Activated naive CD8-positive, alpha-beta T cell (primary cell): ENCODE results near the gene EFNA2.

Source experiments
- H3K27ac Mint-ChIP-seq: one replicate; pipeline ENCODE4 v1.8.0; 2021; ENCODE audit warnings: mixed read lengths
- H3K27me3 Mint-ChIP-seq: one replicate; pipeline ENCODE4 v1.8.0; 2021; ENCODE audit warnings: mixed read lengths
- H3K36me3 Mint-ChIP-seq: one replicate; pipeline ENCODE4 v1.8.0; 2021; ENCODE audit warnings: mixed read lengths
- H3K4me1 Mint-ChIP-seq: one replicate; pipeline ENCODE4 v1.8.0; 2021; ENCODE audit warnings: low read depth, mixed read lengths
- H3K4me3 Mint-ChIP-seq: one replicate; pipeline ENCODE4 v1.8.0; 2021; ENCODE audit warnings: mild to moderate bottlenecking, mixed read lengths
- H3K9me3 Mint-ChIP-seq: one replicate; pipeline ENCODE4 v1.8.0; 2021; ENCODE audit warnings: low read depth, mixed read lengths

EFNA2 gene

DNA sequence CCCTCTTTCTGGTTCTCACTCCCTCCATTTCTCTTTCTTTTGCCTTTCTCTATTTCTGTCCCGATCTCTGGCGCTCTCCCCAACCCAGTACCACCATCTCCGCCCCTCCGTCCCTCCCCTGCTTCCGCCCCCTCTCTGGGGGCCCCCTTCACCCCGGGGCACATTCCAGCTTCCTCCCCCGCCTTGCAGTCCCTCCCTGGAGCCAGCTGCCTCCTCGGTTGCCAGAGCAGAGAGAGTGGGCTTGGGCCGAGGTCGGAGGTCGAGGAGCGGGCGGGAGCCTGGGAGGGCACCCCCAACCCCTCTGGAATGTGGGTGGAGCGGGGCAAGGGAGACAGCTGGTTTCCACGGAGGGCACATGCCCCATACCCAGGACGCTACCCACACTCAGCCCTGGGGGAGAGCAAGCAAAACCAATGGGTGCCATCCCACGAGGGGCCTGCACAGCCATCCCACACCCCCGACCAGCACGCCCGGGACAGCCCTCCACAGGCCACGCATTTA lies 23.0 kb upstream of the EFNA2 start:
- Mint-ChIP-seq H3K27me3 (no peaks in the 10 kb centered on the region), H3K27ac (no peak overlapping the region), H3K4me1 (peaks cover 50% of the 10 kb centered on the region), H3K9me3 (no peaks in the 10 kb centered on the region), H3K36me3 (no peaks in the 10 kb centered on the region), H3K4me3 (peak overlapping the region; percentile 73)

GRCh38 chr19:1263188-1263587 lies 22.5 kb upstream of the EFNA2 start:
- H3K9me3 Mint-ChIP-seq: no peaks in the 10 kb centered on the region
- H3K36me3 Mint-ChIP-seq: no peaks in the 10 kb centered on the region
- H3K4me3 Mint-ChIP-seq: peak overlapping the region; percentile 73
- H3K4me1 Mint-ChIP-seq: peaks cover 47% of the 10 kb centered on the region
- no peaks in the 10 kb centered on the region for H3K27me3 Mint-ChIP-seq
- peak overlapping the region; percentile 22 for H3K27ac Mint-ChIP-seq

- peak overlapping the region; percentile 41 for H3K27ac Mint-ChIP-seq
- H3K27me3 Mint-ChIP-seq: no peaks in the 10 kb centered on the region
- H3K4me3 Mint-ChIP-seq: peak overlapping the region; percentile 66
- peaks cover 41% of the 10 kb centered on the region for H3K4me1 Mint-ChIP-seq
- H3K9me3 Mint-ChIP-seq: no peaks in the 10 kb centered on the region
- no peaks in the 10 kb centered on the region for H3K36me3 Mint-ChIP-seq
Observed at GRCh38 chr19:1264801-1265614, 20.7 kb upstream of the EFNA2 start.

DNA sequence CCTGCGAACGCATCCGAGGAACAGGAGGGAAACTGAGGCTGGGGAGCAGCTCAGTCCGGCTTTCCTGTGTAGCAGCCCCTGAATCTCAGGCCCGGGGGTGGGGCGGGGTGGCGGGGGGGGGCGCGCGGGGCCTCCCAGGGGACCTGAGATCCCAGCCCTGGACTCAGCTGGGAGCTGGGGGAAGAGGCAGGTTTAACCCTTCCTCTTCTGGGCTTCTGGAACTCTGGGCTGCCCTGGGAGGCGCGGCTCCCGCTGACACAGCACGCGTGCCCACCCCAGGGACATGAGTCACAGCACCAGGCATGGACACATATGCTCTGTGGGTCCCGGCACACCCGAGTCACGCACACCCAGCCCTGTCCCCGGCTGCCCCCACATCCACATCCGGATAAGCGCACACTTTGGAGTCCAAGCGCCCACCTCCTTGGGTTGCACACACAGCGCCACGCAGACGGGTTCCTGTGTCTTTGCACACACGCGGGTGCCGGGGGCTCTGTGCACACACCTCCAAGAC lies 20.0 kb upstream of the EFNA2 start:
- Mint-ChIP-seq H3K4me1 (peaks cover 47% of the 10 kb centered on the region), H3K4me3 (peak overlapping the region; percentile 63), H3K9me3 (no peaks in the 10 kb centered on the region), H3K27me3 (no peaks in the 10 kb centered on the region), H3K27ac (peak overlapping the region; percentile 76), H3K36me3 (peaks cover 2% of the 10 kb centered on the region)

DNA sequence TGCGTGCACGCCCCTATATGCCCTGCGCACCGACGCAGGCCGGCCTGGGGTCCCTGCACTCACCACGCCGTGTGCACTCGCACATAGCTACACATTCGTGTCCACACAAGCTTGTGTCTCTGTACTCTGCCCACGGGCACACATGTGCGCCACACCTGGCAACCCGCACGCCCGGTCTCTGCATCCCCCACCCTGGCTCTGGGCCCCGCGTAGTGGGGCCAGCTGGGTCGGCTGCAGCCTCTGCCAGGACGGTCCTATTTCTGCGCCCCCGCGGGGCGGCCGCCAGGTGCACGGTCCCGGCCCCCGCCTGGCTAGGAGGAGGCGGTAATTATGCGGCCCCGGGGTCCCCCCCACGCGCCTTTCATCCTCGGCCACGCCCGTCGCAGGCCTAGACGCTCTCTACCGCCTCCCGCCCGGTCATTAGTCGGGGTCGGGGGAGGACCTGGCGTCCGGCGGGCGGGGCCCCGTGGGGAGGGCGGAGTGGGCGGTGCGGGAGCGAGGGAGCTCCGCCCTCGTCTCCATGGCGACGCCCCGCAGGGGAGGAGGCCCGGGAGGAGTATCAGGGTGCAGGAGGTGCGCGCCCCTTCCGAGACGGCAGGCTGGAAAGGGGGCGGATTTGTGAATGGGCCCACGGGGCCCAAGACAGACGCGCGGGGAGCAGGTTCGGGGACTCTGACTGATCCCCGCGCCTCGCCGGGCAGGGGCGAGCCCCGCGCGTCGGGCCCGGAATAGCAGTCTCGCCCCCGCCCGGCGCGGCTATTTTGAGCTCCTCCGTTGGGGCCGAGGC lies 19.4 kb upstream of the EFNA2 start:
- Mint-ChIP-seq H3K9me3 (no peaks in the 10 kb centered on the region), H3K4me1 (peaks cover 53% of the 10 kb centered on the region), H3K27ac (peak overlapping the region; percentile 76), H3K27me3 (no peaks in the 10 kb centered on the region), H3K4me3 (peak overlapping the region; percentile 63), H3K36me3 (peaks cover 2% of the 10 kb centered on the region)

- Mint-ChIP-seq H3K4me3 (peak overlapping the region; percentile 67), H3K4me1 (peaks cover 52% of the 10 kb centered on the region), H3K36me3 (peaks cover 2% of the 10 kb centered on the region), H3K9me3 (no peaks in the 10 kb centered on the region), H3K27me3 (no peaks in the 10 kb centered on the region), H3K27ac (peak overlapping the region; percentile 3)
Observed at GRCh38 chr19:1266916-1267476, 18.7 kb upstream of the EFNA2 start.

GRCh38 chr19:1267477-1268225 lies 18.0 kb upstream of the EFNA2 start:
- Mint-ChIP-seq H3K4me1 (peaks cover 54% of the 10 kb centered on the region), H3K4me3 (peak overlapping the region; percentile 67), H3K27me3 (no peaks in the 10 kb centered on the region), H3K36me3 (peaks cover 2% of the 10 kb centered on the region), H3K27ac (peak overlapping the region; percentile 3), H3K9me3 (no peaks in the 10 kb centered on the region)

DNA sequence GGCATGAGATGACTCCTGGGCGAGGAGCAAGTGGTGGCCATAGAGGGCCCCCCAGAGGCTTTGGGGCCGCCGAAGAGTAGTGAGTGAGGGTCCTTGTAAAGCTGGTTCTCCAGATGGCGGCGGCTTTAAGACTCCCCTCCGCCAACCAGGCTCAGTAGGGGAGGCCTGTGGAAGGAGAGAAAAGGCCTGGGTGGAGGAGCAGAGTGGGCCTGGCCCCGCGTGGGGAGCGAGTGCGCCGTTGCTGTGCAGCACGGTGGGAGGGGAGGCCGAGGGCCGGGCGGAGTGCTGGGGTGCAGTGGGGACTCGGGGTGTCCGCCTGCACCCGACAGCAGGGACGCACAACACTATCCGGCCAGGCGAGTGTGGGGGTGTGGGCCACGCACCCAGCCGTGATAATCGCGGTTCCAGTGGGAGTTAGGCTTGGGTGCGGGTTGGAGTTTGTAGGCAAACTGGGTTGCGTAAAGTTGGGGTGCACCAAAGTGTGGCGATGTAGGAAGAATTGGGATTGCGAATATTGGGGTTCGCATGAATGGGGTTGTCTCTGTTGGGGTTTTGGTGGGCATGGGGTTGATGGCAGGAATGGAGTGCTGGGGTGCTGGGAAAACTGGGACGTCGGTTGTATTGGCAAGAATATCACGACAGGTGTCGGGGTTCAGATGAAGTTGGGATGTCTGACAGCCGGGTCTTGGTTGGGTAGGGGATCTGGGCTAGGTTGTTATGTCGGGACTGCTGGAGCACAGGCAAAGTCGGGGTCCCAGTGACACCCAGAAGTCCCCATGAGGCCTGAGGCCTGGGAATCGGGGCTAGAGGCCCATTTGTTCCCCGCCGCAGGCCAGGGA lies 17.2 kb upstream of the EFNA2 start:
- Mint-ChIP-seq H3K27me3 (no peaks in the 10 kb centered on the region), H3K27ac (peak overlapping the region; percentile 87), H3K4me1 (peaks cover 55% of the 10 kb centered on the region), H3K36me3 (peaks cover 2% of the 10 kb centered on the region), H3K4me3 (peak overlapping the region; percentile 67), H3K9me3 (no peaks in the 10 kb centered on the region)

- Mint-ChIP-seq H3K27me3 (no peaks in the 10 kb centered on the region), H3K27ac (peak within 1 kb of the TSS; percentile 96), H3K4me3 (peak within 1 kb of the TSS; percentile 95), H3K9me3 (no peaks in the 10 kb centered on the region), H3K4me1 (peaks cover 61% of the 10 kb centered on the region), H3K36me3 (peaks cover 6% of the 10 kb centered on the region)
Observed at GRCh38 chr19:1269065-1269477, 16.6 kb upstream of the EFNA2 start, which contains the start of gene CIRBP. TSS of gene CIRBP (plus strand) at chr19:1269332. CDS start at chr19:1270934, 1,602 bp downstream.

DNA sequence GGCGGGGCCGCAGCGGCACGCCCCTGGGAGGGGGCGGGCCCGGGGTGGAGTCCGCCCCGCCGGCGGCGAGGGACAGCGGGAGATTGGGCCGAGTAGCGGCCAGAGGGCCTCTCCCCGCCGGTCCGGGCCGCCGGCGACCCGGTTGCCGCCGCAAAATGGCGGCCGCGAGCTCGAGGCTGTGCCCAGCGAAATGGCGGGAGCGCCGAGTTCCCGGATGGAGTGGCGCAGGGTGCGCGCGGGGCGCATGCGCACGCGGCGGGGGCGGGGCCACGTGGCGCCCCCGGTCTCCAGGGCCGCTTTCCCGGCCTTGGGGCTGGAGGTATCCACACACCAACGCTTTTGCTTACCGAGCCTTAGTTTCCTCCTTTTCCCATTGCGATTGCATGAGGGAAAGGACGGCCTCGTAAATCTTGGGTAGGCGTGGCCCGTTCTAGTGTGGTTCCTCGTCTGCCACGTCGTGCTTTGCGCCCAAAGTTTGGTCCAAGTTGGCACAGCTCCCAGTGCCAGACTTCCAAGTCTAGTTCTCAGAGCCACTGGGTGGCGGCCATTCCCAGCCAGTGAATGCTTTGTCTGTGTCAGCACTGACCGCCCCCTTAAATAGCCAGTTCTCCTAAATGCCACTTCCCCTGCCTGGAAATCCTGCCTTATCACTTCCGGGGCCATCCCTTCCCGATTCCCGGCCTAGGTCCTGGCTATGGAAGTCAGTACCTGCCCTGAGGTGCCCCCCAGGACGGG lies 16.0 kb upstream of the EFNA2 start:
- Mint-ChIP-seq H3K4me3 (peak overlapping the region; percentile 95), H3K9me3 (no peaks in the 10 kb centered on the region), H3K4me1 (peaks cover 62% of the 10 kb centered on the region), H3K36me3 (peaks cover 6% of the 10 kb centered on the region), H3K27me3 (no peaks in the 10 kb centered on the region), H3K27ac (peak overlapping the region; percentile 96)

DNA sequence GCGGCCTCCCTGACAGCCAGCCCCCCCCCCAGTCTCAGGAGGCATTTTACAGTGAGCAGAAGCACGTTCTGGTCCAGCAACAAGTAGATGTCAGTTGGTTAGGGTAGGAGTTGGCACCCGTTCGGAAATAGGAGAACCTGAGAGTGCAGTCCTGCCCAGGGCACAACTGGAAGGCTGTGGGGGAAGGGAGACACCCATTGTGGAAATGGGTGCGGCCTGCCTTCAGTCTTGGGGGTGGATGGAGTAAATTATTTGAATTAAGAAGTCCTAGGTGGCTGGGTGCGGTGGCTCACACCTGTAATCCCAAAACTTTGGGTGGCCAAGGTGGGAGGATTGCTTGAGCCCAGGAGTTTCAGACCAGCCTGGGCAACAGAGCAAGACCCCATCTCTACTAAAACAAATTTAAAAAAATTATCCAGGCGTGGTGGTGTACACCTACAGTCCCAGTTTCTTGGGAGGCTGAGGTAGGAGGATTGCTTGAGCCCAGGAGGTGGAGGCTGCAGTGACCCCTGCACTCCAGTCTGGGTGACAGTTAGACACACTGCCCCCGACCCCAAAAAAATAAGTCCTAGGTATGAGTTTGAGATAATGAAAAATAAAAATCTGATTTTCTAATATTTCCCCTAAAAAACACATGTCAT lies 15.3 kb upstream of the EFNA2 start:
- H3K4me1 Mint-ChIP-seq: peaks cover 58% of the 10 kb centered on the region
- H3K27ac Mint-ChIP-seq: peak overlapping the region; percentile 96
- H3K27me3 Mint-ChIP-seq: no peaks in the 10 kb centered on the region
- peak overlapping the region; percentile 95 for H3K4me3 Mint-ChIP-seq
- peaks cover 6% of the 10 kb centered on the region for H3K36me3 Mint-ChIP-seq
- no peaks in the 10 kb centered on the region for H3K9me3 Mint-ChIP-seq

DNA sequence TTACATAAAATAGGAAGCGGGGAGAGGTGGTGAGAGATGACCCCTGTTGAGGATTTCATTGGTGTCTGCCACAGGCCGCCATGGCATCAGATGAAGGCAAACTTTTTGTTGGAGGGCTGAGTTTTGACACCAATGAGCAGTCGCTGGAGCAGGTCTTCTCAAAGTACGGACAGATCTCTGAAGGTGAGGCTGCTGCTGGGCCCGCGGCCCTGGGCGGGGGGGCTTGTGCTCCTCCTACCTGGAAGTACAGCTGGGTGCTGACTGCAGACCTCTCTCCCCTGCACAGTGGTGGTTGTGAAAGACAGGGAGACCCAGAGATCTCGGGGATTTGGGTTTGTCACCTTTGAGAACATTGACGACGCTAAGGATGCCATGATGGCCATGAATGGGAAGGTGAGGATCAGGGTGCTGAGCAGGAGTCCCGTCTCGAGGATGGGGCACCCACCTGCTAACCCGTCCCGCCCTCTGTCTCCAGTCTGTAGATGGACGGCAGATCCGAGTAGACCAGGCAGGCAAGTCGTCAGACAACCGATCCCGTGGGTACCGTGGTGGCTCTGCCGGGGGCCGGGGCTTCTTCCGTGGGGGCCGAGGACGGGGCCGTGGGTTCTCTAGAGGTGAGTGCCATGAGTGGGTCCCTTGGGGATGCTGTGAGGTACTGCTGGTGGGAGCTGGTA lies 14.7 kb upstream of the EFNA2 start:
- H3K4me3 Mint-ChIP-seq: peak overlapping the region; percentile 95
- H3K4me1 Mint-ChIP-seq: peaks cover 54% of the 10 kb centered on the region
- H3K9me3 Mint-ChIP-seq: no peaks in the 10 kb centered on the region
- peaks cover 6% of the 10 kb centered on the region for H3K36me3 Mint-ChIP-seq
- no peaks in the 10 kb centered on the region for H3K27me3 Mint-ChIP-seq
- H3K27ac Mint-ChIP-seq: peak overlapping the region; percentile 96
